KMS-11 (cell line): ENCODE data around the gene ZNF800.

Experiments
- H2AFZ ChIP-seq: fragments of 200-600 bp; sonication (generic); 2 replicates; pipeline ENCODE4 v1.6.1; 2016; ENCODE audit warnings: antibody characterized with exemption, mixed run types, low read depth
- H3K27ac ChIP-seq: fragments of 200-600 bp; sonication (generic); 2 replicates; pipeline ENCODE4 v1.6.1; 2016; ENCODE audit warnings: mild to moderate bottlenecking, mixed run types
- H3K27me3 ChIP-seq: fragments of 200-600 bp; sonication (generic); 2 replicates; pipeline ENCODE4 v1.6.1; 2017; ENCODE audit warnings: mild to moderate bottlenecking, low read depth, mixed run types, moderate library complexity; ENCODE audit not compliant: insufficient read depth
- H3K36me3 ChIP-seq: fragments of 200-600 bp; sonication (generic); 2 replicates; pipeline ENCODE4 v1.6.1; 2017; ENCODE audit warnings: mild to moderate bottlenecking, mixed run types; ENCODE audit not compliant: insufficient read depth
- H3K4me1 ChIP-seq: fragments of 200-600 bp; sonication (generic); 2 replicates; pipeline ENCODE4 v1.6.1; 2016; ENCODE audit warnings: mild to moderate bottlenecking, low read depth, mixed run types; ENCODE audit not compliant: poor library complexity, severe bottlenecking
- H3K4me2 ChIP-seq: fragments of 200-600 bp; sonication (generic); 2 replicates; pipeline ENCODE4 v1.7.0; 2016; ENCODE audit warnings: mild to moderate bottlenecking, mixed run types
- H3K4me3 ChIP-seq: fragments of 200-600 bp; sonication (generic); IDR thresholded peaks from 2 replicates; pipeline ENCODE4 v1.6.1; 2017; ENCODE audit warnings: low read depth, low read length, mixed read lengths; ENCODE audit not compliant: insufficient read depth
- H3K79me2 ChIP-seq: fragments of 200-600 bp; sonication (generic); 2 replicates; pipeline ENCODE4 v1.6.1; 2016; ENCODE audit warnings: low read depth, mixed run types; ENCODE audit not compliant: insufficient read depth
- H3K9ac ChIP-seq: fragments of 200-600 bp; sonication (generic); 2 replicates; pipeline ENCODE4 v1.6.1; 2016; ENCODE audit warnings: mild to moderate bottlenecking, mixed run types
- H4K20me1 ChIP-seq: fragments of 200-600 bp; sonication (generic); 2 replicates; pipeline ENCODE4 v1.6.1; 2016; ENCODE audit warnings: mild to moderate bottlenecking, mixed run types; ENCODE audit not compliant: insufficient read depth
- TF ChIP-seq, protein P1 (sequence below): fragments of 200-600 bp; sonication (generic); conservative IDR thresholded peaks from 2 replicates; pipeline ENCODE4 v1.6.1; 2017; ENCODE audit warnings: low read depth, mild to moderate bottlenecking, antibody characterized with exemption, low read length, moderate library complexity, mixed read lengths

ZNF800 gene

GRCh38 chr7:127390186-127390816 is 2.2 kb downstream of the ZNF800 start:
- Histone ChIP-seq H3K4me2 (peak overlapping the region; percentile 74), H2AFZ (no peak overlapping the region), H3K9ac (peak overlapping the region; percentile 96; the same call in 1 of the 2 replicates), H3K79me2 (peaks cover 52% of the 10 kb centered on the region), H3K4me1 (peaks cover 32% of the 10 kb centered on the region), H3K4me3 (no peak overlapping the region), H3K27ac (no peak overlapping the region), H4K20me1 (peaks cover 3% of the 10 kb centered on the region; the same call in 1 of the 2 replicates), H3K36me3 (peaks cover 8% of the 10 kb centered on the region; the same call in 1 of the 2 replicates), H3K27me3 (no peaks in the 10 kb centered on the region)
- TF ChIP-seq, protein P1, sequence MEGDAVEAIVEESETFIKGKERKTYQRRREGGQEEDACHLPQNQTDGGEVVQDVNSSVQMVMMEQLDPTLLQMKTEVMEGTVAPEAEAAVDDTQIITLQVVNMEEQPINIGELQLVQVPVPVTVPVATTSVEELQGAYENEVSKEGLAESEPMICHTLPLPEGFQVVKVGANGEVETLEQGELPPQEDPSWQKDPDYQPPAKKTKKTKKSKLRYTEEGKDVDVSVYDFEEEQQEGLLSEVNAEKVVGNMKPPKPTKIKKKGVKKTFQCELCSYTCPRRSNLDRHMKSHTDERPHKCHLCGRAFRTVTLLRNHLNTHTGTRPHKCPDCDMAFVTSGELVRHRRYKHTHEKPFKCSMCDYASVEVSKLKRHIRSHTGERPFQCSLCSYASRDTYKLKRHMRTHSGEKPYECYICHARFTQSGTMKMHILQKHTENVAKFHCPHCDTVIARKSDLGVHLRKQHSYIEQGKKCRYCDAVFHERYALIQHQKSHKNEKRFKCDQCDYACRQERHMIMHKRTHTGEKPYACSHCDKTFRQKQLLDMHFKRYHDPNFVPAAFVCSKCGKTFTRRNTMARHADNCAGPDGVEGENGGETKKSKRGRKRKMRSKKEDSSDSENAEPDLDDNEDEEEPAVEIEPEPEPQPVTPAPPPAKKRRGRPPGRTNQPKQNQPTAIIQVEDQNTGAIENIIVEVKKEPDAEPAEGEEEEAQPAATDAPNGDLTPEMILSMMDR: no peak

DNA sequence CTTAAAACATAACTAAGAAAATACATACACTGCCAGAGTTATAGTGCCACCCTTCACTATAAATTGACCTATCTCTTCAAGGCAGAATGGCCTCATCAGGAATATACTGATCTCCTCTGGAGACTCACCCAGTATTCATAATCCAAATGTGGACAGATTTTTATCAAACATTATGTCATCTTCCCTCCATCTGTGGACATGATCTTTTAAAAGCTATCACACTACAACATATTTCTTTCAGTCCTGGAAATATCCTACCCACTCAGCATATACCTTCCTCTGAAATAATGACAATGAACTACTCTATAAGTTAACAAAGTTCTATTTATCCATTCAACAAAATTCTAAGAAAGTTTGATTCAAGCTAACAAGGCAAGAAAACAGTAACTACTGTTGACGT is 3.2 kb downstream of the ZNF800 start:
- Histone ChIP-seq H3K36me3 (peaks cover 8% of the 10 kb centered on the region; the same call in 1 of the 2 replicates), H3K4me3 (no peak overlapping the region), H4K20me1 (peaks cover 3% of the 10 kb centered on the region; the same call in 1 of the 2 replicates), H3K4me1 (peaks cover 32% of the 10 kb centered on the region), H3K27me3 (no peaks in the 10 kb centered on the region), H3K79me2 (peaks cover 62% of the 10 kb centered on the region), H3K9ac (no peak overlapping the region), H3K27ac (no peak overlapping the region), H3K4me2 (peak overlapping the region; percentile 74; the same call in 1 of the 2 replicates), H2AFZ (no peak overlapping the region)
- TF ChIP-seq, protein P1: no peak

- H3K36me3 ChIP-seq: peaks cover 8% of the 10 kb centered on the region; the same call in 1 of the 2 replicates
- peaks cover 70% of the 10 kb centered on the region for H3K79me2 ChIP-seq
Measured at GRCh38 chr7:127387974-127388373, 4.5 kb downstream of the ZNF800 start.

GRCh38 chr7:127383123-127383835 is 9.2 kb downstream of the ZNF800 start:
- H3K79me2 ChIP-seq: peaks cover 69% of the 10 kb centered on the region; the same call in 1 of the 2 replicates
- H3K4me2 ChIP-seq: no peak overlapping the region
- H3K36me3 ChIP-seq: peaks cover 8% of the 10 kb centered on the region
- H3K4me3 ChIP-seq: no peak overlapping the region
- H3K4me1 ChIP-seq: peaks cover 18% of the 10 kb centered on the region
- H3K9ac ChIP-seq: no peak overlapping the region
- no peaks in the 10 kb centered on the region for H3K27me3 ChIP-seq
- H2AFZ ChIP-seq: no peak overlapping the region
- no peak overlapping the region for H3K27ac ChIP-seq
- peaks cover 3% of the 10 kb centered on the region; the same call in 1 of the 2 replicates for H4K20me1 ChIP-seq
- TF ChIP-seq, protein P1: no peak

More at GRCh38 chr7:127387974-127388373, 4.5 kb downstream of the ZNF800 start:
- Histone ChIP-seq H3K4me3 (no peak overlapping the region), H3K27me3 (no peaks in the 10 kb centered on the region), H3K9ac (no peak overlapping the region), H2AFZ (no peak overlapping the region), H3K4me2 (no peak overlapping the region), H3K27ac (no peak overlapping the region), H4K20me1 (peaks cover 3% of the 10 kb centered on the region; the same call in 1 of the 2 replicates), H3K4me1 (peaks cover 34% of the 10 kb centered on the region)
- TF ChIP-seq, protein P1: no peak
